Measurements from ENCODE around the gene RASD2. TPM values are rescaled to one million over a fixed set of nuclear protein-coding genes. Genes with fewer than 3 reads are reported as not detected.

RASD2 gene
- total RNA-seq, 1 experiment from 2014 or later: 0.42 TPM

DNA sequence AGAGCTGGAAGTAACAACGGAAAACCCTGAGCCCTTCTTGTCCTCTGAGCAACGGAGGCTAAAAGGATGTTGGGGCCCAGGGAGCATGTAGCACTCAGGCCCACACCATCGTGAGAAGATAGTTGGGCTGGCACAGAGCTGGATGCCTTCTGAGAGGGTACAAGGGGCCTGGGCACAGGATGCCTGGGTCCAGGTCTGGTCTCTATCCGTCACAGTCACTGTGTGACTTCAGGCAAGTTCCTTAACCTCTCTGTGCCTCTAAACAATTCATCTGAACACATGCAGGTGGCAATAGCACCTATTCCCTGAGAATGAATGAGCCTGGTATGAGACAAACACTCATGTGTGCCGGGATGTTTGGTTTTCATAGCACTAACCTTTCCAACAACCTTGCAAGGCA is 47.3 kb downstream of the RASD2 start:
- Histone ChIP-seq H3K4ac (ENCODE audit: low read depth, low read length) (no peak overlapping the region), H3T11ph (ENCODE audit: low read length) (no peak overlapping the region), H2AK5ac (ENCODE audit: insufficient read length, low read length) (no peak overlapping the region), H3K27ac (ENCODE audit: insufficient read length, low read depth, low read length) (no peak overlapping the region), H3K27me3 (ENCODE audit: insufficient read depth, low read length) (no peaks in the 10 kb centered on the region), H3K18ac (ENCODE audit: insufficient read length, low read depth, low read length) (no peak overlapping the region), H4K20me1 (ENCODE audit: control insufficient read depth, insufficient read depth, insufficient read length) (no peaks in the 10 kb centered on the region), H2BK15ac (ENCODE audit: low read depth, low read length) (no peak overlapping the region), H3K14ac (ENCODE audit: insufficient read depth, low read length) (no peak overlapping the region), H4K5ac (ENCODE audit: insufficient read length, low read depth, low read length) (no peak overlapping the region), H4K8ac (replicated peaks; ENCODE audit: insufficient read length, low read depth, low read length) (no peak overlapping the region), H3K23ac (ENCODE audit: insufficient read length, low read depth, low read length) (no peak overlapping the region), H3K79me1 (ENCODE audit: insufficient read depth, low read depth, low read length, poor library complexity, severe bottlenecking) (no peaks in the 10 kb centered on the region), H2BK12ac (ENCODE audit: insufficient read length, low read depth, low read length) (no peak overlapping the region), H3K4me1 (ENCODE audit: insufficient read depth, low read length) (no peaks in the 10 kb centered on the region), H3K56ac (ENCODE audit: insufficient read length, low read depth, low read length) (no peak overlapping the region), H2AFZ (ENCODE audit: low read length) (no peak overlapping the region), H3K79me2 (ENCODE audit: insufficient read depth, low read length) (no peaks in the 10 kb centered on the region), H3K4me2 (ENCODE audit: insufficient read depth, insufficient read length, low read length) (no peak overlapping the region), H2BK20ac (ENCODE audit: low read depth, low read length, poor library complexity, severe bottlenecking) (no peak overlapping the region), H2BK5ac (ENCODE audit: insufficient read length, low read length) (no peak overlapping the region), H3K9ac (ENCODE audit: extremely low read depth, insufficient read length, low read length) (no peak overlapping the region), H3K9me3 (ENCODE audit: control insufficient read depth, low read depth, low read length) (no peaks in the 10 kb centered on the region), H4K91ac (ENCODE audit: insufficient read length, low read depth, low read length) (no peak overlapping the region), H2BK120ac (ENCODE audit: low read depth, low read length, poor library complexity, severe bottlenecking) (no peak overlapping the region), H3K23me2 (ENCODE audit: insufficient read length, low read depth, low read length, poor library complexity, severe bottlenecking) (no peaks in the 10 kb centered on the region)
- Mint-ChIP-seq H3K9me3 (no peaks in the 10 kb centered on the region), H3K4me1 (peaks cover 5 to 15% of the 10 kb centered on the region in 2 experiments), H3K4me3 (no peak overlapping the region), H3K27ac (no peak overlapping the region), H3K27me3 (ENCODE audit: low read depth) (peaks cover 8% of the 10 kb centered on the region), H3K36me3 (ENCODE audit: insufficient read depth in 1 of 3, low read depth in 3 of 3) (no peaks in the 10 kb centered on the region)
- TF ChIP-seq, protein P1, sequence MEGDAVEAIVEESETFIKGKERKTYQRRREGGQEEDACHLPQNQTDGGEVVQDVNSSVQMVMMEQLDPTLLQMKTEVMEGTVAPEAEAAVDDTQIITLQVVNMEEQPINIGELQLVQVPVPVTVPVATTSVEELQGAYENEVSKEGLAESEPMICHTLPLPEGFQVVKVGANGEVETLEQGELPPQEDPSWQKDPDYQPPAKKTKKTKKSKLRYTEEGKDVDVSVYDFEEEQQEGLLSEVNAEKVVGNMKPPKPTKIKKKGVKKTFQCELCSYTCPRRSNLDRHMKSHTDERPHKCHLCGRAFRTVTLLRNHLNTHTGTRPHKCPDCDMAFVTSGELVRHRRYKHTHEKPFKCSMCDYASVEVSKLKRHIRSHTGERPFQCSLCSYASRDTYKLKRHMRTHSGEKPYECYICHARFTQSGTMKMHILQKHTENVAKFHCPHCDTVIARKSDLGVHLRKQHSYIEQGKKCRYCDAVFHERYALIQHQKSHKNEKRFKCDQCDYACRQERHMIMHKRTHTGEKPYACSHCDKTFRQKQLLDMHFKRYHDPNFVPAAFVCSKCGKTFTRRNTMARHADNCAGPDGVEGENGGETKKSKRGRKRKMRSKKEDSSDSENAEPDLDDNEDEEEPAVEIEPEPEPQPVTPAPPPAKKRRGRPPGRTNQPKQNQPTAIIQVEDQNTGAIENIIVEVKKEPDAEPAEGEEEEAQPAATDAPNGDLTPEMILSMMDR (conservative IDR thresholded peaks at IDR 0.05): no peak
- no peak for DNase-seq
- no CpG with 5 or more reads among the region's 5 CpGs for WGBS (ENCODE audit: extremely low coverage, insufficient read length, low lambda C conversion rate)
